Sigmoid colon (tissue), 7 donors: ENCODE data around the gene FCHSD2. TPM values are rescaled to one million over a fixed set of nuclear protein-coding genes. Genes with fewer than 3 reads are reported as not detected.

ENCODE experiments used
- DNase-seq: peaks from one replicate; pipeline ENCODE4 v3.0.0-alpha.2; 2019
- H3K27ac ChIP-seq, 4 donors: fragments of 200-600 bp; sonication (generic); one replicate each; pipeline ENCODE4 v1.5.1; 2016 to 2019; ENCODE audit warnings: mild to moderate bottlenecking in 1 of 4
- H3K27me3 ChIP-seq, 3 donors: fragments of 200-600 bp; sonication (generic); one replicate each; pipeline ENCODE4 v1.5.1; 2019; ENCODE audit warnings: mild to moderate bottlenecking in 1 of 3
- H3K36me3 ChIP-seq, 4 donors: fragments of 200-600 bp; sonication (generic); one replicate each; pipeline ENCODE4 v1.5.1; 2016 to 2019
- H3K4me1 ChIP-seq, 4 donors: fragments of 200-600 bp; sonication (generic); one replicate each; pipeline ENCODE4 v1.5.1; 2017 to 2019
- H3K4me3 ChIP-seq, 4 donors: fragments of 200-600 bp; sonication (generic); one replicate each; pipeline ENCODE4 v1.5.1; 2017 to 2019; ENCODE audit warnings: mild to moderate bottlenecking in 2 of 4, moderate library complexity in 1 of 4
- H3K9me3 ChIP-seq, 4 donors: fragments of 200-600 bp in 3 of 4; sonication (generic) in 3 of 4; one replicate each; pipeline versions ENCODE4 v1.5.1 to v1.6.1; 2013 to 2019
- EP300 ChIP-seq, 4 donors: sonication (generic); formaldehyde crosslinking; IDR thresholded peaks; one replicate each; pipeline ENCODE4 v1.6.1; 2017; ENCODE audit warnings: antibody characterized with exemption in 4 of 4
- POLR2A ChIP-seq, 2 donors: fragments of 450-650 bp; IDR thresholded peaks; one replicate each; pipeline ENCODE4 v1.6.1; 2016; ENCODE audit warnings: antibody characterized with exemption in 2 of 2, mild to moderate bottlenecking in 2 of 2, moderate library complexity in 2 of 2
- POLR2AphosphoS5 ChIP-seq, 4 donors: sonication (generic); formaldehyde crosslinking; IDR thresholded peaks; one replicate each; pipeline ENCODE4 v1.6.1; 2017; ENCODE audit warnings: antibody characterized with exemption in 4 of 4
- WGBS, 2 donors: extraction: QIAGEN DNeasy Blood & Tissue Kit; methylation state at CpG; one replicate each; pipeline ENCODE4 v1.1.7; 2013; 5-methylcytosine and 5-hydroxymethylcytosine counted together
- intact Hi-C: fragments of 100-400 bp; cut with DNase I; formaldehyde crosslinking; loops from one replicate; pipeline ENCODE4 v1.15.1; 2023
- polyA plus RNA-seq, 3 donors: library from polyadenylated mRNA; stranded (reverse); fragments of 200-250 nt; gene quantifications; one replicate each; pipeline ENCODE4 v1.2.3, GENCODE V29; 2013
- total RNA-seq, 4 donors: library from RNA; depleted of rRNA; stranded (reverse); fragments of >200 nt; gene quantifications; one replicate each; pipeline ENCODE4 v1.1.0, GENCODE V29; 2016
- TF ChIP-seq, protein P1 (sequence below), 4 experiments: fragments of 450-650 bp in 3 of 4; fragments of 200-600 bp in 1 of 4; IDR thresholded peaks; one replicate each; pipeline ENCODE4 v1.5.1; 2016 to 2019; ENCODE audit warnings: antibody characterized with exemption in 4 of 4, mild to moderate bottlenecking in 3 of 4, moderate library complexity in 2 of 4
- donor health status: healthy with polysubstance abuse.
- donor health status: Bipolar disorder and iron deficiency.
- donor health status: healthy.

The FCHSD2 gene
- total and polyA plus RNA-seq, 7 donors: 6.9 to 36.3 (median 18.6) TPM

DNA sequence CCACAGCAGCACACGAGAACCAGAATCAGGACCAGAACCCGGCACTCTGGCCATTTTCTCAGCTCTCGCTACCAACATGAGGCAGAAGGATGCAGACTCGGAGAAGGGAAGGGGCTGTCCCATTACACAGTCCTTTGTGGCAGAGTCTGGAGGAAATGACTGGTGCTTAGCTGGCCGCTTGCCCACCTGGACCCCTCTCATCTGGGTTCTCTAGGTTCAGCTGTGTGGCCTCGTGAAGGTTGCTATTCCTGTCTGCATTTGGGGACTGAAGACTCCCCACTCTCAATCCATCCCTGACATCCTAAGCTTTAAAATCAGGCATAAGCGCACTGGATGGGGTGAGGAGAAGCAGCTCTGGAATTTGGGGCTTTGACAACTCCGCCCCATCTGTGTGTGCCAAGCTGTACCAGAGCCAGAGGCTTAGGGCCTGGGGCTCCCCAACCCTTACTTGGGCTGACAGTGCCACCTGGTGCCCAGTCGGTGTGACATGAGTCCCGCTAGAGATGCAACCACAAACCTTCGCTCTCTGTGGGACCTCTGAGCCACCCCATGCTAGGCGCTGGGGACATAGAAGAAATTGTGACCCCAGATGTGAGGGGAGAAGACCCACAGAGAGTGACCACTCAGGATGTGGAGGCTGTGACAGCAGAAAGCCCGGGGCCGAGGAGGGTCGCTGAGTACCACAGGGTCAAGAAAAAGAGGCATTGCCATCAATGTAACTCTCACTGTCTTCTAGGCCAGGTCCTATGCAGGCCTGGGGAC lies 35.8 kb upstream of the FCHSD2 start:
- WGBS, 2 donors: 44 to 49% methylated on average over 15 of the region's 15 CpGs
- Histone ChIP-seq H3K4me3 (no peak overlapping the region), H3K9me3 (no peaks in the 10 kb centered on the region), H3K36me3 (no peaks in the 10 kb centered on the region), H3K27me3 (no peaks in the 10 kb centered on the region), H3K4me1 (peaks cover 0 to 15% (median 13%) of the 10 kb centered on the region in 4 donors), H3K27ac (peak overlapping the region; percentile 51 to 69 (median 61))
- TF ChIP-seq POLR2A (IDR thresholded peaks at IDR 0.05): no peak
- peak in 2 of 4 donors; percentile 47 to 50 for TF ChIP-seq POLR2AphosphoS5 (IDR thresholded peaks at IDR 0.05)
- TF ChIP-seq, protein P1, sequence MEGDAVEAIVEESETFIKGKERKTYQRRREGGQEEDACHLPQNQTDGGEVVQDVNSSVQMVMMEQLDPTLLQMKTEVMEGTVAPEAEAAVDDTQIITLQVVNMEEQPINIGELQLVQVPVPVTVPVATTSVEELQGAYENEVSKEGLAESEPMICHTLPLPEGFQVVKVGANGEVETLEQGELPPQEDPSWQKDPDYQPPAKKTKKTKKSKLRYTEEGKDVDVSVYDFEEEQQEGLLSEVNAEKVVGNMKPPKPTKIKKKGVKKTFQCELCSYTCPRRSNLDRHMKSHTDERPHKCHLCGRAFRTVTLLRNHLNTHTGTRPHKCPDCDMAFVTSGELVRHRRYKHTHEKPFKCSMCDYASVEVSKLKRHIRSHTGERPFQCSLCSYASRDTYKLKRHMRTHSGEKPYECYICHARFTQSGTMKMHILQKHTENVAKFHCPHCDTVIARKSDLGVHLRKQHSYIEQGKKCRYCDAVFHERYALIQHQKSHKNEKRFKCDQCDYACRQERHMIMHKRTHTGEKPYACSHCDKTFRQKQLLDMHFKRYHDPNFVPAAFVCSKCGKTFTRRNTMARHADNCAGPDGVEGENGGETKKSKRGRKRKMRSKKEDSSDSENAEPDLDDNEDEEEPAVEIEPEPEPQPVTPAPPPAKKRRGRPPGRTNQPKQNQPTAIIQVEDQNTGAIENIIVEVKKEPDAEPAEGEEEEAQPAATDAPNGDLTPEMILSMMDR (IDR thresholded peaks at IDR 0.05): peak; percentile 82 to 94 (median 84)
- no peak for TF ChIP-seq EP300 (IDR thresholded peaks at IDR 0.05)
- DNase-seq: peak; percentile 91
- intact Hi-C loops: loop anchor here (1.0 to 5.0 kb wide), 4 partner anchors 35 to 453 kb away; partner anchors contain the start of gene FCHSD2

DNA sequence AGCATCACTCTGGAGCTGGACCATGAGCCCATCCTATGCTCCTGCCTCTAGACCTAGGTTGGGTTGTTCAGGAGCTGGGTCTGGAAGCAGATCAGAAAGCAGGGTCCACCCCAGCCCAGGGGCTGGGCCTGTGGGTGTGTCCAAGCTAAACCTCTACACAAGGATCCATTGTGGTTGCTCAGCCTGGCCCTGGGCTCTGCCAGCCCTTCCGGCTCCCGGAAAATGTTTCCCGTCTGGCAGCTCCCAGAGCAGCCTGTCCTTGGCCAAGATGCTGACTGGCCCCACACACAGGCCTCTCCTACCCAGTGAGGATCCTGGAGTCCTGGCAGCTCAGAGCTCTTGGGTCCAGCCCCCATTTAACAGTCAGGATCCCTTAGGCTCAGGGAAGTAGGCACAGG lies 35.3 kb upstream of the FCHSD2 start:
- H3K9me3 ChIP-seq: no peaks in the 10 kb centered on the region
- WGBS, 2 donors: 19 to 58% methylated on average over 3 of the region's 3 CpGs
- H3K27me3 ChIP-seq: no peaks in the 10 kb centered on the region
- peak; percentile 68 for DNase-seq
- no peak overlapping the region for H3K4me3 ChIP-seq
- no peaks in the 10 kb centered on the region for H3K36me3 ChIP-seq
- intact Hi-C loops: loop anchor here (5.0 kb wide), 1 partner anchor 255 kb away; no protein-coding TSS in a partner anchor
- peaks cover 0 to 15% (median 13%) of the 10 kb centered on the region in 4 donors for H3K4me1 ChIP-seq
- no peak for TF ChIP-seq POLR2A (IDR thresholded peaks at IDR 0.05)
- peak overlapping the region; percentile 51 to 69 (median 61) for H3K27ac ChIP-seq

DNA sequence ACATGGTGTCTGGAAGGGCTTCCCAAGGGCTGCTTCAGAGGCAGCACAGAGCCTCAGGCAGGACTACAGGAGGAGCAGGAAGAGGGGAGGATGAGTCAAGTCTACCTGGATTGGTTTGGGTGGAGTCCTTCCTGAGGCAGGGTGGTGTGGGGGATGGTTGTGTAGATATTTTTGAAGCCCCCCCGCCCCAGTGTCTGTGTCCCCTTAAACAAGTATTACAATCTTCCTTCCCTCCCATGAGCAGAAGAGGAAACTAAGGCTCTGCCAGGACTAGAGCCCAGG lies 34.7 kb upstream of the FCHSD2 start:
- Histone ChIP-seq H3K9me3 (no peaks in the 10 kb centered on the region), H3K27me3 (no peaks in the 10 kb centered on the region), H3K4me1 (peaks cover 0 to 15% (median 13%) of the 10 kb centered on the region in 4 donors), H3K4me3 (no peak overlapping the region), H3K27ac (peak overlapping the region in 2 of 4 donors; percentile 64 to 69), H3K36me3 (no peaks in the 10 kb centered on the region)
- DNase-seq: peak; percentile 42
- WGBS, 2 donors: 88 to 90% methylated on average over 1 of the region's 1 CpG
- TF ChIP-seq EP300 (IDR thresholded peaks at IDR 0.05): no peak
- TF ChIP-seq, protein P1 (IDR thresholded peaks at IDR 0.05): no peak
- no peak for TF ChIP-seq POLR2A (IDR thresholded peaks at IDR 0.05)
- TF ChIP-seq POLR2AphosphoS5 (IDR thresholded peaks at IDR 0.05): no peak
- intact Hi-C loops: loop anchor here (5.0 kb wide), 1 partner anchor 255 kb away; no protein-coding TSS in a partner anchor

DNA sequence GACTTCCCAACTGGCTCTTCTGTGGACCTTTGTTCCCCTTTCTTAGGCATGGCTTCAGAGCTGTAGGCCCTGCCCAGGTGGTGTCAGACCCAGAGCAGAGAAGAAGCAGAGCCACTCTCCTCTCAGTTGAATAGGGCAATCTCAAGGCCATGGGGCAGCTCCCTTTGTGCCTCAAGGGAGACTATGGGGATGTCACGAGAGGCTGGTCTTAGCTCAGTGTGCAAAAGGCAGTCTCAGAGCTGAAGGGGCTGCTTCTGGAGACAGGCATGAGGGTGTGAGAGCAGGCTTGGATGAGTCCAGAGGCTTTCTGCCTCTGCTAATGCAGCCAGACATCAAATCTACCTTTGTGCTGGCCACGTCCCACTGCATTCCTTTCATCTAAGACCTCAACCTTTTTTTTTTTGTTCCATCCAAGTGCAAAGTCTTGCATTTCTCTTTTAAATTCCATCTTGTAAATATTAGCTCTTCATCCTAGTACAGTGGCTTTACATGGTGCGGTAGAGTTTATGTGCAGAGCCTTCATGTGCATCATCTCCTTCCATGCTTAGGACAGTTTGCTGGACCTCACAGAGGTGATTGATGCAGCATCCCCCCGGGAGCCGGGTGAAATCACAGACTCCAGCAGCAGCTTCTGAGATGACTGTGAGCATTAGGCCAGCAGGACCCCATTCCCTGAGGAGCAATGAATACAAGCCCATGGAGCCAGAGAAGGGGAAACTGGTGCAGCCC lies 34.2 kb upstream of the FCHSD2 start:
- Histone ChIP-seq H3K27ac (peak overlapping the region in 2 of 4 donors; percentile 2 to 69), H3K4me1 (peaks cover 0 to 15% (median 13%) of the 10 kb centered on the region in 4 donors), H3K36me3 (no peaks in the 10 kb centered on the region), H3K27me3 (no peaks in the 10 kb centered on the region), H3K9me3 (no peaks in the 10 kb centered on the region), H3K4me3 (no peak overlapping the region)
- intact Hi-C loops: loop anchor here (5.0 kb wide), 1 partner anchor 254 kb away; no protein-coding TSS in a partner anchor
- 87 to 96% methylated on average over 5 of the region's 5 CpGs for WGBS, 2 donors
- no peak for TF ChIP-seq POLR2A (IDR thresholded peaks at IDR 0.05)
- no peak for TF ChIP-seq EP300 (IDR thresholded peaks at IDR 0.05)
- TF ChIP-seq, protein P1 (IDR thresholded peaks at IDR 0.05): no peak
- TF ChIP-seq POLR2AphosphoS5 (IDR thresholded peaks at IDR 0.05): no peak
- peak; percentile 49 for DNase-seq
